Measurements from ENCODE around the gene NUP98.

- TF ChIP-seq CTCF (IDR thresholded peaks at IDR 0.05), result no peak
- TF ChIP-seq POLR2A (IDR thresholded peaks at IDR 0.05; ENCODE audit: low read length), result no peak
- TF ChIP-seq GATA3 (IDR thresholded peaks at IDR 0.05; ENCODE audit: borderline replicate concordance), result no peak
- TF ChIP-seq RCOR1 (IDR thresholded peaks at IDR 0.05; ENCODE audit: low read depth, low read length), result no peak
- no peak for TF ChIP-seq RARB (CRISPR knock-in tag; IDR thresholded peaks at IDR 0.05)
- TF ChIP-seq RAD21 (conservative IDR thresholded peaks at IDR 0.05 in 1 of 2, IDR thresholded peaks at IDR 0.05 in 1 of 2), result no peak
- no peak for TF ChIP-seq EHF (CRISPR knock-in tag; IDR thresholded peaks at IDR 0.05)
Measured at GRCh38 chr11:3686751-3687150, 110.6 kb downstream of the NUP98 start.

Measured in A549 (cell line).